K562 (cell line): ENCODE data around the gene DEFB114. TPM values are rescaled to one million over a fixed set of nuclear protein-coding genes. Genes with fewer than 3 reads are reported as not detected.

Experiments used
- ATAC-seq: fragments of 200-7000 bp; cut with Tn5 transposase; 3 replicates; pipeline ENCODE4 v1.9.1; 2020; ENCODE audit warnings: moderate library complexity
- BruUV-seq: library from RNA; stranded (reverse); fragments of 400-500 nt; replicated peaks from 2 replicates; lab custom pipeline; 2021; lab: Mats Ljungman, UMichigan
- CTCF ChIA-PET: fragments of 300-600 bp; formaldehyde crosslinking; extraction: SDS; loops from one replicate; lab custom pipeline; 2021; ENCODE audit warnings: low intra/inter-chr PET ratio; lab: Yijun Ruan, JAX
- POLR2A ChIA-PET: fragments of 300-600, 350-650 bp; sonication (Branson Sonifier 250); formaldehyde crosslinking; extraction: SDS; loops from one replicate; lab custom pipeline; 2021; ENCODE audit warnings: antibody characterized with exemption, inconsistent platforms; lab: Yijun Ruan, JAX
- DNase-seq, 4 experiments: peaks; one replicate each; pipeline versions ENCODE4 v3.0.0 to v3.0.0-alpha.2; 2011 to 2018; ENCODE audit warnings: low spot score in 3 of 4, mixed read lengths in 3 of 4; ENCODE audit errors: extremely low read depth in 1 of 4
- FAIRE-seq: peaks from 2 replicates; lab custom pipeline; 2011; peaks lifted over from hg19 to GRCh38; lab: Jason Lieb, UNC
- H2AFZ ChIP-seq: 2 replicates; pipeline ENCODE4 v1.6.0; 2011; ENCODE audit warnings: low read depth, low read length, control low read depth, inconsistent platforms
- H3K27ac ChIP-seq: fragments of 200-600 bp; 3 replicates; pipeline ENCODE4 v1.8.0; 2011; ENCODE audit warnings: low read depth, mild to moderate bottlenecking, control low read depth, inconsistent platforms, low read length, moderate library complexity, mixed read lengths; ENCODE audit errors: extremely low read depth
- H3K27me3 ChIP-seq, 2 experiments: fragments of 300-600 bp in 1 of 2; 2 replicates in 1 of 2; 3 replicates in 1 of 2; pipeline versions ENCODE4 v1.6.0 to v1.8.0; 2011; ENCODE audit warnings: inconsistent platforms in 2 of 2, low read length in 2 of 2, mild to moderate bottlenecking in 1 of 2, mixed read lengths in 1 of 2, moderate library complexity in 1 of 2; ENCODE audit not compliant: control insufficient read depth in 2 of 2, insufficient read depth in 2 of 2
- H3K36me3 ChIP-seq: fragments of 300-600 bp; 3 replicates; pipeline ENCODE4 v1.8.0; 2011; ENCODE audit warnings: mild to moderate bottlenecking, low read length, inconsistent platforms; ENCODE audit not compliant: control insufficient read depth, insufficient read depth
- H3K4me1 ChIP-seq, 2 experiments: fragments of 200-600 bp in 1 of 2; replicated peaks in 1 of 2; 2 replicates in 1 of 2; 3 replicates in 1 of 2; pipeline versions ENCODE4 v1.5.1 to v1.8.0; 2011; ENCODE audit warnings: inconsistent platforms in 2 of 2, low read length in 2 of 2, mild to moderate bottlenecking in 1 of 2, mixed read lengths in 1 of 2, moderate library complexity in 1 of 2; ENCODE audit not compliant: control insufficient read depth in 2 of 2, insufficient read depth in 2 of 2
- H3K4me2 ChIP-seq: 2 replicates; pipeline ENCODE4 v1.6.1; 2011; ENCODE audit warnings: low read length, control low read depth, inconsistent platforms, mixed read lengths; ENCODE audit not compliant: insufficient read depth
- H3K4me3 ChIP-seq: fragments of 200-600 bp; sonication (generic), shearing (Covaris generic); 2 replicates; pipeline ENCODE4 v1.5.1; 2016; ENCODE audit warnings: control low read depth, inconsistent platforms
- H3K79me2 ChIP-seq: fragments of 200-600 bp; 3 replicates; pipeline ENCODE4 v1.8.0; 2011; ENCODE audit warnings: low read length, inconsistent platforms; ENCODE audit not compliant: control insufficient read depth, insufficient read depth
- H3K9ac ChIP-seq, 2 experiments: 2 replicates each; pipeline versions ENCODE4 v1.6.0 to v1.6.1; 2011; ENCODE audit warnings: low read depth in 2 of 2, low read length in 2 of 2, control low read depth in 1 of 2, inconsistent platforms in 1 of 2, mild to moderate bottlenecking in 1 of 2, mixed read lengths in 1 of 2; ENCODE audit not compliant: insufficient read depth in 1 of 2
- H3K9me1 ChIP-seq: one replicate; pipeline ENCODE4 v1.6.0; 2011; ENCODE audit warnings: inconsistent platforms, mild to moderate bottlenecking, low read length, moderate library complexity; ENCODE audit not compliant: control insufficient read depth, insufficient read depth
- H3K9me3 ChIP-seq: replicated peaks from 2 replicates; pipeline ENCODE4 v1.5.1; 2011; ENCODE audit warnings: low read depth, low read length, inconsistent platforms; ENCODE audit not compliant: control insufficient read depth, insufficient read depth
- H4K20me1 ChIP-seq: replicated peaks from 2 replicates; pipeline ENCODE4 v1.6.1; 2011; ENCODE audit warnings: low read length, inconsistent platforms, mixed read lengths; ENCODE audit not compliant: control insufficient read depth, insufficient read depth
- CBX1 ChIP-seq: sonication (generic); IDR thresholded peaks from 2 replicates; pipeline ENCODE4 v1.6.1; 2016; ENCODE audit warnings: antibody characterized with exemption, low read depth, mild to moderate bottlenecking
- ERF ChIP-seq: fragments of 450-650 bp; formaldehyde crosslinking; IDR thresholded peaks from 2 replicates; pipeline ENCODE4 v1.4.0; 2020; ENCODE audit warnings: mild to moderate bottlenecking, mixed read lengths
- GTF2F1 ChIP-seq: IDR thresholded peaks from 2 replicates; pipeline ENCODE4 v1.6.1; 2011; ENCODE audit warnings: low read depth, low read length, improper control_type of control experiment
- JUND ChIP-seq, 2 experiments: IDR thresholded peaks; 2 replicates in 1 of 2; 3 replicates in 1 of 2; pipeline ENCODE4 v1.6.1; 2011; ENCODE audit warnings: borderline replicate concordance in 2 of 2, low read depth in 2 of 2, low read length in 2 of 2, improper control_type of control experiment in 1 of 2, missing biosample characterization in 1 of 2, missing genetic modification characterization in 1 of 2, missing genetic modification reagents in 1 of 2
- MGA ChIP-seq: fragments of 450-650 bp; IDR thresholded peaks from 2 replicates; pipeline ENCODE4 v1.6.1; 2016; ENCODE audit warnings: mild to moderate bottlenecking, moderate library complexity
- RB1 ChIP-seq: fragments of 450-650 bp; IDR thresholded peaks from 2 replicates; pipeline ENCODE4 v1.6.1; 2017; ENCODE audit warnings: low read depth, mild to moderate bottlenecking
- SP2 ChIP-seq: IDR thresholded peaks from 2 replicates; pipeline ENCODE4 v1.6.1; 2011; ENCODE audit warnings: mild to moderate bottlenecking, low read depth, low read length, moderate library complexity; ENCODE audit not compliant: poor library complexity, severe bottlenecking; ENCODE audit errors: extremely low read depth
- ZEB2 ChIP-seq: fragments of 450-650 bp; IDR thresholded peaks from 2 replicates; pipeline ENCODE4 v1.6.1; 2016
- WGBS: fragments of 100-300 bp; shearing (Covaris generic); methylation state at CpG from one replicate; pipeline ENCODE4 v1.1.6; 2016; ENCODE audit warnings: low coverage, mixed read lengths; ENCODE audit not compliant: insufficient coverage; ENCODE audit errors: missing lambda C conversion rate; 5-methylcytosine and 5-hydroxymethylcytosine counted together
- in situ Hi-C: fragments of 300-500 bp; cut with MboI; formaldehyde crosslinking; loops from 4 replicates; pipeline ENCODE4 v1.15.0; 2018; ENCODE audit warnings: inconsistent platforms, mixed read lengths
- intact Hi-C: fragments of 100-400 bp; cut with micrococcal nuclease; formaldehyde crosslinking; loops from 2 replicates; pipeline ENCODE4 v1.14.2; 2022
- polyA plus RNA-seq, 8 experiments: library from polyadenylated mRNA; depleted of rRNA in 4 of 8; stranded (reverse) in 5 of 8; unstranded in 3 of 8; fragments of >200 nt; fragmentation: Nextera tagmentation in 2 of 8; fragmentation: Illumina TruSeq in 1 of 8; extraction: Ambion mirVana in 2 of 8; extraction: Trizol in 1 of 8; gene quantifications; 2 replicates each; pipeline versions ENCODE4 v1.2.1 to v1.2.3, GENCODE V29; 2011 to 2014; ENCODE audit warnings: inconsistent platforms in 1 of 8, missing spikeins in 1 of 8
- total RNA-seq, 7 experiments: library from RNA; depleted of rRNA in 6 of 7; stranded (reverse); fragments of >200 nt in 6 of 7; fragmentation: Illumina TruSeq in 2 of 7; extraction: Trizol in 2 of 7; gene quantifications; 2 replicates each; pipeline versions ENCODE4 v1.2.1 to v1.2.3, GENCODE V29; 2011 to 2021; ENCODE audit warnings: low replicate concordance in 1 of 7

The DEFB114 gene
- total and polyA plus RNA-seq, 9 of the 15 experiments (the other 6 are each of a cell fraction or from before 2014, with no cell fraction given), result not detected

DNA sequence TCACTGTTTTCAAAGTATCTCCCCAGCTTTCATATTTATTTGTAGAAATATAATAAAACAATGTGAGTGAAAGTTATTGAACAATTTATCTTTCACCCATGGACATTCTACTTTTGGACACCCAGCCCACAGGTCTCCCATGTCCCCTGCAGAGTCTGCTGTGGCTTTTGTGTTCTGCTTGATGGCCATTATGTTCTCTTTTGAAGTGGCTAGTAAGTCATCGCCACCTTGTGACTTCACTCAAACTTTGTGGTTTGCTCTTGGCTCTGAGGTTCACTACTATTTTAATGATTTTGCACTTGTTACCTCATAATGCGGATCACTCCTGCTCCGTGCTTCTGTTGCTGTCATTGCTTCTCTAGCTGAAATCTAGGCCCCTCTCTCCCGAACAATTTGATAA lies 15.6 kb upstream of the DEFB114 start (continued):
- TF ChIP-seq ERF (CRISPR knock-in tag), result no peak

GRCh38 chr6:49978332-49979226 lies 14.6 kb upstream of the DEFB114 start:
- Histone ChIP-seq H3K4me3 (no peak overlapping the region), H3K9me1 (no peaks in the 10 kb centered on the region), H3K27ac (no peak overlapping the region), H3K27me3 (no peaks in the 10 kb centered on the region), H3K36me3 (no peaks in the 10 kb centered on the region), H4K20me1 (no peaks in the 10 kb centered on the region), H3K9ac (no peak overlapping the region), H3K9me3 (no peaks in the 10 kb centered on the region), H3K4me2 (no peak overlapping the region), H2AFZ (no peak overlapping the region), H3K4me1 (no peaks in the 10 kb centered on the region; a peak in 1 of 5 replicates), H3K79me2 (no peaks in the 10 kb centered on the region)
- in situ Hi-C loops (no loop called here), intact Hi-C loops (no loop called here)
- FAIRE-seq, result no peak
- 2% methylated on average over 3 of the region's 3 CpGs for WGBS
- POLR2A ChIA-PET, result no interaction called here
- no peak for ATAC-seq
- DNase-seq, result no peak
- CTCF ChIA-PET, result no interaction called here
- no TSS peak for BruUV-seq
- TF ChIP-seq JUND (IDR thresholded peaks at IDR 0.05; ENCODE audit: borderline replicate concordance, low read depth, low read length) (no peak), JUND (tag; IDR thresholded peaks at IDR 0.05; ENCODE audit: borderline replicate concordance, low read depth, low read length) (no peak), ZEB2 (no peak), RB1 (no peak), MGA (no peak), GTF2F1 (no peak), SP2 (no peak), CBX1 (no peak)
